HG03025 (cell line): ENCODE results near the gene LILRB5.
"Not testable (repeated sequence)": the region's sequence is repeated elsewhere in the genome, so short reads cannot be mapped to it uniquely, and the experiment has no call there.

Experiments used
- ATAC-seq: cut with Tn5 transposase; IDR thresholded peaks from one replicate; pipeline ENCODE4 v1.9.1; 2021; ENCODE audit warnings: mild to moderate bottlenecking, moderate library complexity; ENCODE audit not compliant: unreplicated experiment, low FRiP score

LILRB5 gene

DNA sequence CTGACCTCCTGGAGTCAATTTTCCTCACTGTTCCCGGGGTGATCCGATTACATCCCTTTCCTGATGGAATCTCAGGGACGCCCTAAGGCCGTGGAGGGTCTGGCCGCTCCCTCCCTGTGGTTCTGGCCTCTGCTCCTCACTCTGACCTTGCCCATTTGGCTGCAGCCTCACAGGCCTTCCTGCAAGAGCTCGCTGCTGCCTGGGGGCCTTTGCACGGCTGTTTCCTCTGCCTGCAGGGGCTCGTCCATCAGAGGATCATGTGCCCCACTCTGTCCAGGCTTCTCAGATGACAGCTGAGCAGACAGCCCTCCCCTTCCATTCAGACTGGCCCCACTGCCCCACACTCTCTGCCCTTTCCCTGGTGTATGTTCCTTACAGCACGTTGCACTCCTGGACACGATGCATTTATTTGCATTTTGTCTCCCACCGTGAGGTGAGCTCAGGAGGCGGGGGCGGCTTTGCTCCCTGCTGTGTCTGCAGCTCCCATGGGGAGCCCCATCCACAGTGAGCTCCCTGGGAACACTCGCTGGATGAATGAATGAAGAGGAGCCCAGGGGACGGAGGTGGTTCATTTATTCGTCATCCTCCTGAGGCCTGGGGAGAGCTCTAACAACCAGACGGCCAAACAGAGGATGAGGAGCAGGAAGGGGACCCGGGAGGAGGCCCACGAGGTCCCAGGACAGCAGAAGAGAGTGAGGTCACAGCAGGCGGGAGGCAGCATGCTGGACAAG lies 39.4 kb downstream of the LILRB5 start:
- ATAC-seq = not testable (repeated sequence)

DNA sequence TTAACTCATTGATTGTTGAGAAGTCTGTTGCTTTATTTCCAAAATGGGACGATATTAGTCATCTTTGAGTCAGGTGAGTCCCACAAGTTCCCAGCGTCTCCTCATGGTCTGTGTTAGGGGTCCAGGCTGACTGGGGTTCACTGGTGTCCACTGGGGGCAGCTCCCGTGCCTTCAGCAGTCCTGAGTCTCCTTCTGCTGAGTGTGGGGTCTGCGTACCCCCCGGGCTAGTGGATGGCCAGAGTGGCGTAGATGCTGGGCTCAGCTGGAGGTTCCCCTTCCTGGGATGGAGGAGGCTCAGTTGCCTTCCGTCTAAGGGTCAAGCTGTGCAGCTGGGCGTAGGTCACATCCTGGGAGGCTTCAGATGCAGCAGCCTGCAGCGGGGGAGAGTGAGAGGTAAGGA lies 40.2 kb downstream of the LILRB5 start:
- no peak for ATAC-seq

DNA sequence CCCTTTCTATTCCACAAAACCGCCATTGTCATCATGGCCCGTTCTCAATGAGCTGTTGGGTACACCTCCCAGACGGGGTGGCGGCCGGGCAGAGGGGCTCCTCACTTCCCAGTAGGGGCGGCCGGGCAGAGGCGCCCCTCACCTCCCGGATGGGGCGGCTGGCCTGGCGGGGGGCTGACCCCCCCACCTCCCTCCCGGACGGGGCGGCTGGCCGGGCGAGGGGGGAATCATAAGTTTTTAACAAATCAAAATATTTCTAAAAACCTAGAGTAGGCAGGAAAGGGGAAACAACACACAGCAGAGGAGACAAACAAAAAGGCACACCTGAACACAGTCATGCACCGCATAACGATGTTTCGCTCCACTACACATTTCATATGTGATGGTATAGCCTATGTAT lies 42.3 kb downstream of the LILRB5 start:
- not testable (repeated sequence) for ATAC-seq

DNA sequence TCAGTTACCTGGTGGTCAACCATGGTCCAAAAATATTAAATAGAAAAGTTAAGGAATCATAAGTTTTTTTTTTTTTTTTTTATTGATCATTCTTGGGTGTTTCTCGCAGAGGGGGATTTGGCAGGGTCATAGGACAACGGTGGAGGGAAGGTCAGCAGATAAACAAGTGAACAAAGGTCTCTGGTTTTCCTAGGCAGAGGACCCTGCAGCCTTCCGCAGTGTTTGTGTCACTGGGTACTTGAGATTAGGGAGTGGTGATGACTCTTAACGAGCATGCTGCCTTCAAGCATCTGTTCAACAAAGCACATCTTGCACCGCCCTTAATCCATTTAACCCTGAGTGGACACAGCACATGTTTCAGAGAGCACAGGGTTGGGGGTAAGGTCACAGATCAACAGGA lies 42.9 kb downstream of the LILRB5 start:
- not testable (repeated sequence) for ATAC-seq

DNA sequence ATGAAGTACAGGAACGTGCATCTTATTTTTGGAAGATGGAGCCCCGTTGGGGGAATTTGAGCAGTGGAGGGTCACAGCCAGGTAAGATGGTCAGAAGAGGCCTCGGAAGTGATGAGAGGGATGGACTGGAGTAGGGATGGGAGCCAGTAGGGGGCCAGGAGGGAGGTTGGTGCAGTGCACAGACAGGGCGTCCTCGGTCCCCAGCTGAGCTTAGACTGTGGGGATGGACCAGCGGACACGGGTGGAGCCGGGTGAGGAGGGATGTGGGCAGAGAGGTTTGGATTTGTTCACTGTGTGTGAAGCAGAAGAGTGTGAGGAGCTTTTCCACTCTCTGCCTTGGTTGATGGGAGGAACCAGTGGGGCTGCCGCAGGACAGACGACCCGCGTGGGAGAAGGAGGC lies 45.8 kb downstream of the LILRB5 start:
- ATAC-seq = no peak

DNA sequence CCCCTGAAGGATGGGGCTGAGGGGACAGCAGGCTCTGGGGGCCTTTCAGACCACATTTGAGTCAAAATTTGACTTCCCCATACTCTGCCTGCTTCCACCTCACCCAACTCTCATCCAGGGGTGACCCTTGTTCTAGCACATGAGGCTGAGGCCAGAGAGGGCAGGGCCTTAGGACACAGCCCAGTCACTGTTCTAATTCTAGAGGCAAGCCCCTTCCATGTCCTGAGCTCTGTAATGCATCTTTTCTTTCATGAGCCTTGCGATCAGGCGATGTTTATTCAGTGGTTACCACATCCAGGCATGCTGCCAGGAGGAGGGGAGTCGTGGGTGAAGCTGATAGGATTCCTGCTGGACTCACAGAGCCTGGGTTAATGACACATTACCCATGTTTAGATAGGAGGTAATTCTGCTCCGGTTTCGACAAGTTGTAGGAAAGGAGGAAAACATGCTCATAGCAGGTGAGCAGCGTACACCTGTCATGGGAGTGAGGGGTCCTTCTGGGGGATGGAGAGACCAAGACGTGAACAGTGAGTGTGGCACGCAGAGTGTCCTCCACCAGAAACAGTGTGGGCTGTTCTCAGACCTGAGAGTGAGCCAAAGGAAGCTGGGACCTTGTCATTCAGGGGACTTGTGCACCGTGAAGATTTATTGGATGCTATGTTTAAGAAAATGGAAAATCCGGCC lies 47.1 kb downstream of the LILRB5 start:
- no peak for ATAC-seq

DNA sequence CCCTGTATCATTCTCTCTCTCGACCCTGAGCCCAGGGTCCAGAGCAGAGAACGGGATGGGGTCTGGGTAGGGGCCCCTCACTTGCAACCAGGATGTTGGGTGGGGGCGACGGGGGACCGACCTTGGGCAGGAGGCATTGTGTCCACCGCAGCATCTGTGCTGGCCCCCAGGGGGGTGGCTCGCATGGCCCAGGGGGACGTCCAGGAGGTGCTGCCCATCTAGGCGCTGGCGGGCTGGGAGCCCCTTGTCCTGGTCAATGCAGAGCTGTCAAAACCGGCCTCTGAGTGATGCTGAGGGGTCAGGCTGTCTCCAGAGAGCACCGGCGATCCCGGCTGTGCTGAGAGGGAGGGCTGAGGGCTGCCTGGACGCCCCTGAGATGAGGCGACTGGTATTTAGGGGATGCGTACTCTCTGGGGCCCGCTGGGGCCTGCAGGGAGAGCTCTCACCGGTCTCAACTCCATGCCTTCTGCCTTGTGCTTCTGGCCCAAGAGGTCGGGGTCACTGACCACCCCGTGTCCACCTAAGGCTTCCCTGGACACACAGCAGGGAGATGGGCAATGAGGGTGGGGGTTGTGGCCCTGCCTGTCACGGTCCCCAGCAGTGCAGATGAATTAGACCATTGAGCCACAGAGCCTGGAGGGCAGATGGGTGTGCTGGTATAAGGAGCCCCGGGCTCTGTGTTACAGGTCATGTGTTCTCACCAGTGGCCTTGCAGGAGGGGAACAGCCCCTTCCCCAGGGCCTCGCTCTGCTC lies 47.8 kb downstream of the LILRB5 start:
- ATAC-seq = no peak

DNA sequence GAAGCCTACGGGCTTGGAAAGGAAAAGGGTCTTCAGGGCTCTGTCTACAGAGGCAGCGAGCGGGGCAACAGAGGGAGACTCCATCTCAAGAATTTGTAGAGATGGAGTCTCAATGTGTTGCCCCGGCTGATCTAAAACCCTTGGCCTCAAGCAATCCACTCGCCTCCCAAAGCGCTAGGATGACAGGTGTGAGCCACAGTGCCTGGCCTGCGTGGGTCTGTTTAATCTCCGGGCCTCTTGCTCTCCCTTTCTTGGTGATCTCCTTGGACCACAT lies 48.4 kb downstream of the LILRB5 start:
- no peak for ATAC-seq

DNA sequence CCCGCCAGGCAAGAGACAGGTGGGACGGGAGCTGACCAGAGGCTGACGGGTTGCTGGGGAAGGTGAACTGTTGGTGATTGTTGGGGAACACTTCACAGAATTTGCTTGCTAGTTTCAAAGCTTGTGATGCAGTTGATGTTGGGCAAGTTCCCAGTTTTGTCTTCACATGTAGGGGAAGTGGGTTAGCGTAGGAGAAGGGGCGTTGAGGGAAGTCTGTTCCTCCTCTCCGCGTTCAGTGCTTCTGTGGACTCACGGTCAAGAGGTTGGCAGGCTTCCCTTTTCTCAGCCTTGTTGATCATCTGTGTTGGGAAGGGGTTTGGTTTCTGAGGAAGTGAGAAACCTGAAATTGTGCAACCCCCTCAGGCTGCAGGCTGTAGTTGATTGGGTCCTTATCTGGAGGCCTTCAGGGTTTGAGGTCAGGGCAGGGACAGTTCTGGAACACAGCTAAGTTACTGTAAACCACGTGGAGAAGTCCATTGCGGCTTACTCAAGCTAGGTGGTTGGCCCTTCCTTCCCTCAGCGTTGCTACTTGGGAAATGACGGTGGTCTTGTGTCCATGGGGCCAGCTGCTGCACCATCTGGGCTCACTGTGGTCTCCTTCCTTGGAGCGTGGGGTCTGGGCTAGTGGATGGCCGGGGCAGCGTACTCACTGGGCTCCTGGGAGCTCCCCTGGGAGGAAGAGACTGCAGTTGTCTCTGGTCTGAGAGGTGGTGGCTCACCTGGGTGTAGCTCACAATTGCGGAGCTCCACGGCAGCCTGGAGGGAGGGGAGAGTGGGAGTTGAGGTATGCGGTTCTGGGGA lies 48.9 kb downstream of the LILRB5 start:
- peak; percentile 36 for ATAC-seq

DNA sequence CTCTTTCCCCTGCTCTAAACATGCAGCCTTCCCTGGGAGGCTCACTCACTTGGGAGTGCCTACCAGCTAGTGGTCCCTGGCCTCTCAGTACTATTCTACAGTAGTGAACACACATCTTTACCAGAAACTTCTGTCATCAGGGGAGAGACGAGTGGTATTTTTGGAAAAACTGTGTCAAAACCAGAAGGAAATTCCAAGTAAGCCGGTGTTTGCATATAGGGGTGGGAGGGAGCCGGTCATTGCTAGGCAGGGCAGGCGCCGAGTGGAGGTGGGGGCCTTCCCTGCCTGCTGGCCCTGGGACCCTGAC lies 49.4 kb downstream of the LILRB5 start:
- no peak for ATAC-seq

DNA sequence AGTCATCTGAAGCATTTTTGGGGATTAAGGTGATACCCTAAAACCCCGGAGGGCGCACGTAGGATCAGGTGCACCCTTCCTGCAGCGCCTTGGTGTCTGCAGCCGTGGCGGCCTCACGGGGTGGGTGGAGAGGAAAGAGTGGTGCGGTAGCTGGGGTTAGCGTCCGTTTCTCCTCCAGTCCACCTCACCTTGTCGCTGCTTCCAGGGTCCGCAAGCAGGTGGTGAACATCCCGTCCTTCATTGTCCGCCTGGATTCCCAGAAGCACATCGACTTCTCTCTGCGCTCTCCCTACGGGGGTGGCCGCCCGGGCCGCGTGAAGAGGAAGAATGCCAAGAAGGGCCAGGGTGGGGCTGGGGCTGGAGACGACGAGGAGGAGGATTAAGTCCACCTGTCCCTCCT lies 49.9 kb downstream of the LILRB5 start:
- ATAC-seq = not testable (repeated sequence)

DNA sequence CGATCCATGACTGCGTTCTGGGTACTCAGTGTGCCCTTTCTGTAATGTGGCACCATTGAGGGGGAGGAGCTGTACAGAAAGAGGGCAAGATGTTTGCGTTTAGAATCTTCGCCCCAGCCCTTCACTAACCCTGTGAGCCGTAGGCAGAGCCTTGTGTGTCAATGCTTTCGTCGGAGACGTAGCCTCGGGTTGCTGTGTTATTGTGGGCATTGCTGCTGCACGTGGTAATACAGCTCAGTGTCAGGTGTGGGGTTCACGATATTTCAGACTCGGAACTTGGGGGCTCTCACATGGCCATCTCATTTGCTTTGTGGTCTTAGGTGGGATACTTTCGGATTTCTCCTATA lies 50.3 kb downstream of the LILRB5 start:
- ATAC-seq = no peak

DNA sequence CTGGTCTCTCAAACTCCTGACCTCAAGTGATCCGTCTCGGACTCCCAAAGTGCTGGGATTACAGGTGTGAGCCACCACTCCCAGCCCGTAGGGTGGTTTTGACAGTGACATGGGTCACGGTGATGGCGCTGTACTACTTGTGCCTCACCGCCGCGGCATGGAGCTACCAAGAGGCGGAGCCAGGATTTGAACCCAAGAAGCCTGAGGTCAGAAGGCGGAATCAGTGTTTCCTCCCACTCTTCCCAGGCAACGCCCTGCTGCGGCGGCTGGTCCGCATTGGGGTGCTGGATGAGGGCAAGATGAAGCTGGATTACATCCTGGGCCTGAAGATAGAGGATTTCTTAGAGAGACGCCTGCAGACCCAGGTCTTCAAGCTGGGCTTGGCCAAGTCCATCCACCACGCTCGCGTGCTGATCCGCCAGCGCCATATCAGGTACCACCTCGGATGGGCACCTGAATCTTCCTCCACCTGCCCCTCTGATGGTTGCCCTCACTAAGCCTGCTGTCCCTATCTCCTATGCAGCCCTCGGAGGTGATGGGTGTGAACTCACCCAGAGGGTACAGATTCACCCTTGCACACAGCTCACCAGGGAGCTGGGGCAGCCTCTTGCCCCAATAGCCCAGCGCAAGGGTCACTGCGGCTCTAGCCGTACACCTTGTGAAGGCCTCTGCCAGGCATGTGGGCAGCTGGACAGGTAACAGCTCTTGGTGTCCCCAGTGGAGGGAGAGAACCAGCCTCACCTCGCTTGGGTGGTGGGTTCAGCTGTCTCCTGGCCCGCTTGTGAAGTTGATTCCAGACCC lies 50.8 kb downstream of the LILRB5 start:
- ATAC-seq = no peak

DNA sequence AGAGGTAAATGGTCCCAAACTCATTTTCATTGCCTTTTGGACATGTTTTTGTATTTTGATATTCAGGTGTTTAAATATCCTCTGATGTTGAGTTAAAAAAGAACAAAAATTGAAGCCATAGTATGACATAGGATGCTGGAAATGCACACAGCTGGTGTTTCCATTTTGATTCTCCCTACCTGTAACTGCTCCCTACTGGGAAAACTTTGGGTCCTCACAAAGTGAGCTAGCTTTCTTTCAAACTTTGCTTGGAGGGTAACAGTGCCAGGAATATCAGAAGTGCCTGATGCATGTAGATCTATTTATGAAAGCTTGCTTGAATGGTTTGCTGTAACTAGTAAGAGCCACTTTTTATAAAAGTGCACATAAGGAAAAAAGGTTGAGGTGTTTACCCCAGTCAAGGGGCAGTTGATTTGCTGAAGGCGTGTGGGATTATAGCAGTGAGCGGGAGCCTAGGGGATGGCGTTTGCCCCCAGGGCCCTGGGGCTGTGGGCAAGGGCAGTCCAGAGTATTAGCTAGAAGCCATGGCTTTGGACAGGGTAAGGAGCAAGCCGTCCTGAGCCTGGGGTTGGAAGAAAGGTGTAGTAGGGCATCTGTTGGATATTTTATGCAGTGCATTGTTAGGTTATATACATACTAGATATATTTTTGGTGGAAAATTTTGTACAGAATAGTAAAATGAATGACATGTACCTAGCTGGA lies 52.2 kb downstream of the LILRB5 start:
- no peak for ATAC-seq

DNA sequence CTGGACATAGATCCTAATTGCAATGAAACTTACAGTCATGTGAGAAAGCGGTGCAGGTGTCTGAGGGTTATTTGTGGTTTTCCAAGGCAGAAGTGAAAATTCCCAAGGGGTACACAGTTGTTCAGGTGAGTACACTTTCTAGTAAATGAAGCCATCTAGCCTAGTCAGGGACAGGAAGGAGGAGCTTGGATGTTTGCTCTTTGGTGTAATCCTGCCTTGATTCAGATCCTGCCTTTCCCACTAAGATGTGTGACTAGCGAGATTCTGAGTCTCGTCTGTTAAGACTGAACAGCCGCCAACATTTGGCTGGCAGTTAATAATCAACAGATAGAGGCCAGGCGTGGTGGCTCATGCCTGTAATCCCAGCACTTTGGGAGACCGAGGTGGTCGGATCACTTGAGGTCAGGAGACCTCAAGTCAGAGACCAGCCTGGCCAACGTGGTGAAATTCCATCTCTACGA lies 53.9 kb downstream of the LILRB5 start:
- ATAC-seq = no peak

DNA sequence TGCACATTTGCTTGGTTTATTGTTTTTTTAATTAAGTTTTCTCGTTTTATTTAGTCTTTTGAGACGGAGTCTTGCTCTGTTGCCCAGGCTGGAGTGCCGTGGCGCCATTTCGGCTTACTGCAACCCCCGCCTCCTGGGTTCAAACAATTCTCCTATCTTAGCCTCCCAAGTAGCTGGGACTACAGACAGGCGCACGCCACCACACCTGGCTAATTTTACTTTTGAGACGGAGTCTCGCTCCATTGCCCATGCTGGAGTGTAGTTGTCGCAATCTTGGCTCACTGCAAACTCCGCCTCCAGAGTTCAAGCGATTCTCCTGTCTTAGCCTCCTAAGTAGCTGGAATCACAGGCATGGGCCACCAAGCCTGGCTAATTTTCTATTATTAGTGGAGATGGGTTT lies 55.1 kb downstream of the LILRB5 start:
- no peak for ATAC-seq

DNA sequence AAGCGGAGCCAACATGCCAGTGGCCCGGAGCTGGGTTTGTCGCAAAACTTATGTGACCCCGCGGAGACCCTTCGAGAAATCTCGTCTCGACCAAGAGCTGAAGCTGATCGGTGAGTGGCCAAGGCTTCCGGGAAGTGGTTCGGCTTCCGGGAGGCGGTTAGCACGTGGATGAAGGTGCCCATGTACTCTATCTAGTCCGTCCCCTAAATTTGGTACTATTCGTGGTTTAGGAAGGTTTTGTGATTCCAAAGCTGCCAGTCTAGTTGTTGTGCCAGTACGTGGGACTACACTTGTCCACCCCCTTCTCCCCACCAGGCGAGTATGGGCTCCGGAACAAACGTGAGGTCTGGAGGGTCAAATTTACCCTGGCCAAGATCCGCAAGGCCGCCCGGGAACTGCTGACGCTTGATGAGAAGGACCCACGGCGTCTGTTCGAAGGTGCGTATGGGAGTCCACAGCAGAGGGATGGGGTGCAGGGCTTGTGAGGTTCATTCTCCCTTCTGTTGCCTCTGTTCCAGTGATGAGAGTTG lies 55.8 kb downstream of the LILRB5 start:
- ATAC-seq = no peak
